Superior temporal gyrus (tissue), 1 donor: ENCODE data around the gene PSEN1.

ENCODE experiments used
- DNase-seq: peaks from one replicate; pipeline ENCODE4 v3.0.0-alpha.2; 2016; ENCODE audit errors: extremely low spot score

Gene PSEN1

DNA sequence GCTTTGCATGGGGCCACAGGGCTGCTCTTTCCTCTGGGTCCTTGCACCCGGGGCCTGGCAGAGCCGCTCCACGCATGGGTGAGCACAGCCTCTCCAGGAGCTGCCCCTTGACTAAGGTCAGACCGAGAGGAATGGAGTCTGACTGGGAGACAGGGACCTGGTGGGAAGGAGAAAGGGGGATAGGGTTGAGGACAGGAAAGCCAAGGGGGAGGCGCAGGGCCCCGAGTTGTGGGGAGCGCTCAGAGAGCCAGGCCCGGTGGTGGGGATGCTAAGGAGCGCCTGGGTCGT is 117.0 kb downstream of the PSEN1 start:
- DNase-seq, result no peak

DNA sequence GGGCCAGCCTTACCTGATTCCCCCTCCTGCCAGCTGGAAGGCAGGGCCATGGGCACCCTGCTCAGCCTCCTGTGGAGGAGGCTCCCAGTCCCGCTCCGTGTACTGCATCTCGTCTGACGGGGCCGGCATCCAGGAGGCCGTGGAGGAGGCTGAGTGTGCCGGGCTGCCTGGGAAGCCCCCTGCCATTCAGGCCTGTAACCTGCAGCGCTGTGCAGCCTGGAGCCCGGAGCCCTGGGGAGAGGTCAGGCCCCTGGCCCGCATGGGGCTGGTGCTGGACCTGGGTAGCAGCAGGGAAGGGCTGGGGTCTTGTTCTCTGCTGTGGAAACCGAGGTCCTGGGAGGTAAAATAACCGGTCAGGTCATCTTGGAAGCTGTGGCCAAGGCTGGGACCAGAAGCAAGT is 117.4 kb downstream of the PSEN1 start:
- DNase-seq, result no peak

DNA sequence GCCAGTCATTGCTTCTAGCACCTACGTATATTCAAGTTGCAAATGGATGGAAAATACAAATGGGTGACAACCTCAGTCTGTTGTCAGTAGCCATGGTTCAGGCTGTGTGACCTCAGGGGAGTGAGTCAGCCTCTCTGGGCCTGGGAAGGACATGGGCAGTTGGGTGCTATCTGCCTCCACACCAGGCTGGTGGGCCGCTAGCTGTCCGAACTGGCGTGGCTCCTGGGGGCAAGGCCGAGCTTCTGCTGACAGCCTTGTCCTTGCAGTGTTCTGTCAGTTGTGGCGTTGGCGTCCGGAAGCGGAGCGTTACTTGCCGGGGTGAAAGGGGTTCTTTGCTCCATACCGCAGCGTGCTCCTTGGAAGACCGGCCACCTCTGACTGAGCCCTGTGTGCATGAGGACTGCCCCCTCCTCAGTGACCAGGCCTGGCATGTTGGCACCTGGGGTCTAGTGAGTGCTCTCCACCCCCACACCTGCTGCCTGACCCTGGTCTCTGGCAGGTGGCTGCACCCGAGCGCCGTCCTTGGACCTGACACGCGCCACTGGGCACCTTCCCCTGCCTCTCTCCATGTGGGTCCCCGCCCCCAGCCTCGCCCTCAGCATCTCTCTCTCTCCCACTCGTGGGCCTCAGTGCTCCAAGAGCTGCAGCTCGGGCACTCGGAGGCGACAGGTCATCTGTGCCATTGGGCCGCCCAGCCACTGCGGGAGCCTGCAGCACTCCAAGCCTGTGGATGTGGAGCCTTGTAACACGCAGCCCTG is 118.1 kb downstream of the PSEN1 start:
- no peak for DNase-seq

DNA sequence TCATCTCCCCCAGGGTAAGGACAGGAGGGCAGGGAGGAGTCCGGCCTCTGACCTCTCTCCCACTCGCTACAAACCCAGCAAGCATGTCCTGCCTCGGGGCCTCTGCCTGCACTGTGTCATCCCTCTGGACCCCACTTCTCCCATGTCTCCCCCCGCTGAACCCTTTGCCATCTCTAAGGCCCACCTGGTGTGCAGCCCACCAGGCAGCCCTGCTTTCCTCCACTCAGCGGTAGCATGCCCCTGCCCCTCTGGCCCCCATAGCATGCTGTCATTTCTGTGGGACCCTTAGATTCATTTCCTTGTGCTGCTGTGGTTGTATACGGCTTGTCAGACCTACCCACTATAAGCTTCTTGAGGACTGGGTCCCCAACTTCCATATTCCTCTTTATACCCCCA is 118.7 kb downstream of the PSEN1 start:
- DNase-seq, result no peak

DNA sequence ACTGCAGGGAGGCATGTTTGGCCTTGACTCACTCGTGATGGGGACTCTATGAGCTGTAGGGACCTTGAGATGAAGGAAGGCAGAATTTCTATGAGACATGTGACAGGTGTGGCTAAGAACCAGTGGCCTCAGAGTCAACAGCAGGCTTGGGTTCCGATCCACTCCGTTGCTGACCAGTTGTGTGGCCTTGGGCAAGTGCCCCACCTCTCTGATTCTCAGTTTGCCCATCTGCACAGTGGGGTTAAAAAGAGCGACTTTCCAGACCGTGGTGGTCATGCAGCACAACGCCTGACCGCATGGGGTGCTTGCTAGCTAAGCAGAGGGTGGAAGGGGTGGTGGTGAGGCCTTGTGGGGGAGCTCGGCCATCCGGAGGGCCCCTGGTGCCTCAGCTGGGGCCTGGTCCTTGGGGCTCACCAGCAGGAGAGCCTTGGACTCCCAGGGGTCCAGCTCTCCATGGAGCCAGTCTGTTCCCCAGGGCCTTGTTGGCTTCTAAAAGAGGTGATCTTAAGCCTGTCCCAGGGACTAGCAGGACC is 119.5 kb downstream of the PSEN1 start:
- DNase-seq, result no peak

DNA sequence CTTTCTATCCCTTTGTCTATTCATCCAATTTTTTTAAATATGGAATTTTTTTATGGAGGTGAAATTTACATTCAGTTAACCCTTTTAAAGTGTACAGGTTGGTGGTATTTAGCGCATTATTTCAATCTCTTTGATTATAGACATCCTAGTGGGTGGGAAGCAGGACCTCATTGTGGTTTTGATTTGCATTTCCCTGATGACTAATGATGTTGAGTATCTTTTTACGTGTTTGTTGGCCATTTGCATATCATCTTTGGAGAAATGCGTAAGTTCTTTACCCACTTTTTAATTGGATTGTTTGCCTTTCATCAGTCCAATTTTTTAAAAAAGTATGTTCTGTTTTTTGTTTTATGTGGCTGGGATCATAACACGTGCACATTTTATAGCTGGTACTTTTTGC is 121.8 kb downstream of the PSEN1 start:
- DNase-seq, result no peak

DNA sequence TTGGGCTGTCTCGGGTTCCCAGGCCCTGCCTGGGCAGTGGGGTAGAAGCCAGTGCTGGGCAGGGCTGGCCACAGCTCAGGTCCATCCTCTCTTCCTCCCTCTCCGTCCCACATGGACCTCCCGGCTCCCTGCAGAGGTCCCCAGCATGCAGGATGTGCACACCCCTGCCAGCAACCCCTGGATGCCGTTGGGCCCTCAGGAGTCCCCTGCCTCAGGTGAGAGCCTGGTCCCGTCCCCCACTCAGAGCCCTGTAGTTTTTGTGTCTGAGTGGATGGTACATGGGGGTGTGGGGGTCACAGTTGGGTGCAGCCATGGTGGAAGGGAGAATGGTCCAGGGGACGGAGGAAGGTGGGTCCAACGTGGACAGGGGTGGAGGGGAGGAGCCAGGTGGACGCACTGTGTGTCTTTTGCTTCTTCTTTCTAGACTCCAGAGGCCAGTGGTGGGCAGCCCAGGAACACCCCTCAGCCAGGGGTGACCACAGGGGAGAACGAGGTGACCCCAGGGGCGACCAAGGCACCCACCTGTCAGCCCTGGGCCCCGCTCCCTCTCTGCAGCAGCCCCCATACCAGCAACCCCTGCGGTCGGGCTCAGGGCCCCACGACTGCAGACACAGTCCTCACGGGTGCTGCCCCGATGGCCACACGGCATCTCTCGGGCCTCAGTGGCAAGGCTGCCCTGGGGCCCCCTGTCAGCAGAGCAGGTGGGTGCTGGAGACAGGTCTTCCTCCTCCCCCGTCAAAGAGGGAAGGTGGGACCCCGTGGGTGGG is 122.7 kb downstream of the PSEN1 start:
- no peak for DNase-seq

DNA sequence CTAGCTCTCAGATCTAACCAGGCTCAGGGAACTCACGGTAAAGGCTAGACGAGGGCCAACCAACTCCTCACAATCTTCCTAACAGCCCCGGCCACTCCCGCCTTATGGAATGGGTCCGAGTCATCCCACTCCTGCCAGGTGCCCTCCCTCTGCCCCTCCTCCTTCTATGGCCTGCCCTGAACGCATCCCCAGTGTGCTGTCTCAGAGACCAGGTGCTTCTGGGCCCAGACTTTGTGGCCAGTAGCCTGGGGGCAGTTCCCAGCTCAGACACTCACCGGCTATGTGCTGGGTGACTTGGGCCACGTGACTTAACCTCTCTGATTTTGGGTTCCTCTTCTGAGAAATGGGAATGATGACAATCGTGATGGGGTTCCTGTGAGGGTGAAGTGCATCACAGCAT is 123.5 kb downstream of the PSEN1 start:
- no peak for DNase-seq

DNA sequence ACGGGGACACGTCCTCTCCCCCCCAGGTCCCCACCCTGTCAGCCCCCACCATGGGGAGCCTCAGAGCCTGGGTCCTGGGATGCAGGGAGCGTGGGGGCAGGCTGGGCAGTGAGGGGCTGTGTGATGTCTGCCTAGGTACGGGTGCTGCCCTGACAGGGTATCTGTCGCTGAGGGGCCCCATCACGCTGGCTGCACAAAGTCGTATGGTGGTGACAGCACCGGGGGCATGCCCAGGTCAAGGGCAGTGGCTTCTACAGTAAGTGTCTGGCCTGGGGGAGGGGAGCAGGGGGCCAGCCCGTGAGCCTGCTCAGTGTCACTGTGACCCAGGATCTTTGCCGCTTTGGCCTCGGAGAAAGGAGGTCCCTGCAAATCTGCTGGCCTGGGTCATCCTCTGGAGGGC is 124.3 kb downstream of the PSEN1 start:
- DNase-seq, result no peak

DNA sequence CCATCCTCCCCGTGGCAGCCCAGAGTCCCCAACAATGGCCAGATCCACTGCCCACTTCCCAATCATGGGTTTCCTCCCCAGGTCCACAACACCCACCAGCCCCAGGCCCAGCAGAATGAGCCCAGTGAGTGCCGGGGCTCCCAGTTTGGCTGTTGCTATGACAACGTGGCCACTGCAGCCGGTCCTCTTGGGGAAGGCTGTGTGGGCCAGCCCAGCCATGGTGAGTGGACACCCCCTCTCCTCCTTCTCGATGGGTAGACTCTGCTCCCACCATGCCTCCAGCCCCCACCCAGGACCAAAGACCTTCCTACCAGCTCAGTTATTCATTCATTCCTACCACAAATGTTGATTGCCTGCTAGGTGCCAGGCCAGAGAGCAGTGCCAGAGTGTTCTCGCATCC is 124.8 kb downstream of the PSEN1 start:
- no peak for DNase-seq

DNA sequence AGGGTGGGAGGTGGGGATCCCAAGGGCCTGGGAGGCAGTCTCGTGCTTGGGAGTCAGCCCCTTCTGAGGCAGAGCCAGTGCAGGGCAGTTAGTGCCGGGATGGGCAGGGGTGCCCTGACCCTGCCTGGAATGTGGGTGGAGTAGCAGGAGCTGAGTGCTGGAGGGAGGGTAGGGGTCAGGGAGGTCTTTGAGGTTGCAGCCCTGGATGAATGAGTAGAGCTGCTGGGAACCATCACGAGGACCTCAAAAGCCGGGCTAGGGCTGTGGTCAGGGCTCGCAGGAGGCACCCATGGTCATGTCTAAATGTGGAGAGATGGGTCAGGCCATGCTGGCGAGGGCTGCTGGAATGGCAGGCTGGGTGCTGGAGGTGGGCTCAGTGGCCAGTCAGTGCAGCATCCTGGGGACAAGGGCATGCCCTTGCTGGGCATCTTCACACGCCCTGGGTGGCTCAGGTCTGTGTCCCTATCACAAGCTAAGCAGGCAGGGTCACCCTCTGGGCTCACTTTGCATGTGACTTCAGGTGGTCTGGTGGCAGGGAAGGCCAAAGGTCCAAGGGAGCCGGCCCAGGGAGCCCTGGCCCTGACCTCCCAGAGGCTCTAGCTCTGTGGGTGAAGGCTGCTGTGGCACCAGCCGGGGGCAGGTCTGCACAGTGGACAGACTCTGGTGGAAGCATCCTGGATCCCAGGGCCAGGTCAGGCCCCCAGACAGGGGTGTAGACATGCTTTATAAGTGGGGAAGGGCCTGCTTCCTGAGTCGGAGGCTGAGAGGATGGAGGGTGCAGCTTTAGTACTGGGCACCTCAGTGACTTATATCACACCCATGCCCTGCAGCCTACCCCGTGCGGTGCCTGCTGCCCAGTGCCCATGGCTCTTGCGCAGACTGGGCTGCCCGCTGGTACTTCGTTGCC is 125.5 kb downstream of the PSEN1 start:
- no peak for DNase-seq

DNA sequence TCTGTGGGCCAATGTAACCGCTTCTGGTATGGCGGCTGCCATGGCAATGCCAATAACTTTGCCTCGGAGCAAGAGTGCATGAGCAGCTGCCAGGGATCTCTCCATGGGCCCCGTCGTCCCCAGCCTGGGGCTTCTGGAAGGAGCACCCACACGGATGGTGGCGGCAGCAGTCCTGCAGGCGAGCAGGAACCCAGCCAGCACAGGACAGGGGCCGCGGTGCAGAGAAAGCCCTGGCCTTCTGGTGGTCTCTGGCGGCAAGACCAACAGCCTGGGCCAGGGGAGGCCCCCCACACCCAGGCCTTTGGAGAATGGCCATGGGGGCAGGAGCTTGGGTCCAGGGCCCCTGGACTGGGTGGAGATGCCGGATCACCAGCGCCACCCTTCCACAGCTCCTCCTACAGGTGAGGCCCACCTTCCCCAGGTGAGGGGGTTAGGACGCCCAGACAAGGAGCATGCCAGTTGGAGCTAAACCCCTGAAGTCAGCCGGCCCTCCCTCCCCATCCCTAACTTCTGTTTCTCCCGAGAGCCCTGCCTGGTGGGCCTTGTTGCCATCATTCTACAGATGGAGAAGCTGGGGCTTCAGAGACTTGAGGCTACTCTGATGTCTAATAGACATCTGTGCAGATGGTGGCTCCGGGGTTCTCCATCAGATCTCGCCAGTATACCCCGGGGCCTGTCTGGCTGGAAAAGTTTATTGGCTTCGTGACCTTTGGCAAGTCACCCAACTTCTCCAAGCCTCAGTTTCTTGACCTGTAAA is 126.3 kb downstream of the PSEN1 start:
- DNase-seq, result no peak

DNA sequence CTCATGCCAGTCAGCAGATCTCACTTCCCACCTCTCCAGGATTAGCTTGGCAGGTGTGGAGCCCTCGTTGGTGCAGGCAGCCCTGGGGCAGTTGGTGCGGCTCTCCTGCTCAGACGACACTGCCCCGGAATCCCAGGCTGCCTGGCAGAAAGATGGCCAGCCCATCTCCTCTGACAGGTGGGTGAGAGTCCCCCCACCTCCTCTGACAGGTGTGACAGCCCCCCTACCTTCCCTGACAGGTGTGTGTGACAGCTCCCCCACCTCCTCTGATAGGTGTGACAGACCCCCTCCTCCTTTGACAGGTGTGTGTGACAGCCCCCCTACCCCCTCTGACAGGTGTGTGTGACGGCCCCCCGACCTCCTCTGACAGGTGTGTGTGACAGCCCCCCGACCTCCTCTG is 127.3 kb downstream of the PSEN1 start:
- DNase-seq, result no peak

DNA sequence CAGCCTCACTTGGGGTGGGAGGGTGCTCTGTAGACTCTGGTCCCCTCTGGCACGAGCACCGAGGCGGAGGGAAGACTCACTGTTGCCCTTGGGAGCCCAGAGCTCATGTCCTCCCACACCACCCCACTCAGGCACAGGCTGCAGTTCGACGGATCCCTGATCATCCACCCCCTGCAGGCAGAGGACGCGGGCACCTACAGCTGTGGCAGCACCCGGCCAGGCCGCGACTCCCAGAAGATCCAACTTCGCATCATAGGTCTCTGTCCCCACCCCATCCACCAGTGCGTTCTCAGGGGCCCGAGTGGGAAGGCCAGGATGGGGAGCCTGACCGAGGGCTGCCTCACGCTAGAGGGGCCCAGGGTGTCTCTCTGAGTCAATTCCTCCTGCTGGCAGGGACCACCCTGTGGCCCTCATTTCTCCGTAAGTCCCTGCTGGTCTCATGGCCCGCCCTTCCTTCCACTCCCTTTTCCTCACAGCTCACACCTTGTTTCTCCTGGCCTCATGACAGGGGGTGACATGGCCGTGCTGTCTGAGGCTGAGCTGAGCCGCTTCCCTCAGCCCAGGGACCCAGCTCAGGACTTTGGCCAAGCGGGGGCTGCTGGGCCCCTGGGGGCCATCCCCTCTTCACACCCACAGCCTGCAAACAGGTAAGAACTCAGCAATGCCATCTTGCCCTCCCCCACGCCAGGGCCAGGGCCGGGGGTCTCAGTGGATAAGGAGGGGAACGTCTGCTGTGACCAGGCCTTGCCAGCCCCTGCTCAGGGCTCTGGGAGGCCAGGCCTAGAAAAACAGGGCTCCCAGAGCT is 128.0 kb downstream of the PSEN1 start:
- no peak for DNase-seq

DNA sequence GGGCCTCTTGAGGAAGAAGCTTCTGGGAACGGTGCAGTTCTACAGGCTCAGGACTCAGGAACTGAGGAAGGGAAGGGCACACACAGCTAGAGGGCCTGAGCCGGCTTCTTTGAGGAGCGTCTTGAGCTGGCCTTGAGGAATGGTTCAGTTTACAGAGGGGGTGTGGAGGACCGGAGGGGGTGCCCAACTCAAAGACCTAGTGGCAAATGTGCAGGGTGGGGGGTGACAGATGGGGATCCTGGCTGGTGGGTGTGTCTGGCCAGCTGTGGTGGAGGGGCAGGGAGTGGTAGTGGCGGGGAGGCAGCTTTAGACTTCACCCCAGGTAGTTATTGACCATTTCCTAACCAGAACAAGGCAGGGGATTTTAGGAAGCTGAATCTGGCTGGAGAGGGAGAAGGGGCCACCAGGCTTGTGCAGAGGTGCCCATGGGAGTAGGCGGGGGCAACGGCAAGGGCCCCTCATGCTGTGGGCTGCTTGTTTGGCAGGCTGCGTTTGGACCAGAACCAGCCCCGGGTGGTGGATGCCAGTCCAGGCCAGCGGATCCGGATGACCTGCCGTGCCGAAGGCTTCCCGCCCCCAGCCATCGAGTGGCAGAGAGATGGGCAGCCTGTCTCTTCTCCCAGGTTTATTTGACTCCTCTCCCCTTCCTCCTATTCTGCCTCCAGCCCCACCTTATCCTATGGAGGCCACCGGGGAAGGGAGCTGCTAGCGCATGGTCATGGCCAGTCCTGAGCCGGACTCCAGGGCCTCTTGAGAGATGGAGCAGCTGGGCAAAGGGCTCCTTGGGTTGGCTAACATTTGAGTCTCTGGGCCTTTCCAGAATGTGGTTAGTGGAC is 128.8 kb downstream of the PSEN1 start:
- no peak for DNase-seq

DNA sequence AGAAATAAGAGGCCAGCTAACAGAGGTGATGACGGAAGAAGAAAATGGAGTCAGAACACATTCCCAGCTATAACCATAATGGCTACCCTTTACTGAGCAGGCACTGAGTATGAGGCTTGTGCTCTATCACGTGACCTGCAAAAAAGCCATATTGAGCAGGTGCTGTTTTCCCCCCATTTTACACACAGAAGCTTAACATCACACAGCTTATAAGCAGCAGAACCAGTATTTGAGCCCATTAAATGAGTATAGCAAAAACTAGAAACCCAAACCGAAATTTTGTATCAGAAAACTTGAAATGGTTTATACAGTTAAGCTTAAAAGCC is 129.4 kb downstream of the PSEN1 start:
- DNase-seq, result no peak

DNA sequence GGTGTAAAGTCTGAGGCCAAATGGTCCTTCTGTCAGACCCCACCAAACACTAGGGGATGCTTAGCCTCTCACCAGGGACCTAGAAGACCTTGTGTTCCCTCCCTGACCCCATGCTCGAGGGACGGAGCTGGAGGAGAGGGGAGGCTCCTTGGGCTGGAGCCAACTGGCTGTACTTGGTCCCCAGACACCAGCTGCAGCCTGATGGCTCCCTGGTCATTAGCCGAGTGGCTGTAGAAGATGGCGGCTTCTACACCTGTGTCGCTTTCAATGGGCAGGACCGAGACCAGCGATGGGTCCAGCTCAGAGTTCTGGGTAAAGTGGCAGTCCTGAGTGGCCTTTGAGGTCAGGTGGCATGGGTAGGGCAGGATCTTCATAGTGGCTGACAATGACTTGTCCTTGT is 130.0 kb downstream of the PSEN1 start:
- DNase-seq, result no peak

DNA sequence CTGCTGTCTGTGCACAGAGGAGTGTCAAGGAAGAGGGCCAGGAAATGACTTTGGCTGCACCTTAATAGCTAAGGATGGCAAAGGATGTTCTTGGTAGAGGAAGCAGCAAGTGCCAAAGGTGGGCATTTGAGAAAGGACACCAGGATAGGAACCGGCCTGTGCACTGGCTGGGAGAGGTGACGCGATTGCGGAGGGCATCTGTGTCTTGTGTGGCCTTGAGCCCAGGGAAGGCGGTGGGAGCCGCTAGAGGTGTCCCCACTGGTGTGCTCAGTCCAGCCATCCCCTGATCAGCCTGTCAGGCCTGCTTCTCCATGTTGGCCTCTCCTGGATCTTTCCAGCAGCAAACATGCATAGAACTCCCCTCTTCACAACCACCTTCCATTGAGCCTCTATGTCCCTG is 131.2 kb downstream of the PSEN1 start:
- no peak for DNase-seq

DNA sequence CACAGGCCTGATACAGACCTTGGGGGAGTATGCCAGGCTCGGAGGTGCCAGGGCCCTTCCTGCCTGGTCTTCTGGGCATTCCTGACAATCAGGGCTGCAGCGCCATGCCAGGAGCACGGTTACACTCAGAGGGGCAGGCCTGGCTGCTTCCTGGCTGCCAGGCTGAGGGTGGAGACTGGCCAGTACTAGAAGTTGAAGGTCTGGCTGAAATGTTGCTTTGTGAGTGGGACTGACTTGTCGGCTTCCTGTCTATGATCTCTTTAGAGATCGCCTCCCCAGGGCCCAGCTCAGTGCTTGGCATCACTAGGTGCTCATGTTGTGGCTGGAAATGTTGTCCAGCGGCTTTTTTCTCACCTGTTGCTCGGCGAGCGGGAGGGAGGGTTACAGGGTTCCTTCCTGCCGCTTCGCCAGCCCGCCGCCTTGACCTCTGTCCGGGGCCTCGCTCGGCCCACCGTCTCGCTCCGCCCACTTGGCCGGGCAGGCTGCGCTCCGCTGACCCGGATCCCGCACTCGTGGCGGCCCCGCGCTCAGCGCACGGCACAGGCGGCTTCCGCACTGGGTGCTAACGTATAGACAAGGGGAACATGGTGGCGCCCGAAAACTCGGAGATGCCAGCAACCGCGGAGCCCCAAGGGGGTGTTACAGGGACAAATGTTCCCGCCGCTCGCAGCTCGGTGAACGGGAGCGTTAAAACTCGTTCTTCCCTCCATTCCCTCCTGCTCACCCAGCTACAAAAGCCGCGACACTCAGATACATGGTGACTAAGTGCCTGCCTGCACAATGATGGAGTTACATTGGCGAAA is 133.6 kb downstream of the PSEN1 start:
- no peak for DNase-seq
